Head of caudate nucleus (tissue), 42 donors: ENCODE measurements around the gene TRIM61.
"Not testable (repeated sequence)": the region's sequence is repeated elsewhere in the genome, so short reads cannot be mapped to it uniquely, and the experiment has no call there.

Source experiments
- DNase-seq, 42 donors: peaks; one replicate each; pipeline versions ENCODE4 v3.0.0 to v3.0.0-alpha.2; 2020 to 2021; ENCODE audit warnings: mixed read lengths in 7 of 42
- intact Hi-C: fragments of 100-400 bp; cut with DNase I; formaldehyde crosslinking; loops from one replicate; pipeline ENCODE4 v1.15.0; 2022

The TRIM61 gene

DNA sequence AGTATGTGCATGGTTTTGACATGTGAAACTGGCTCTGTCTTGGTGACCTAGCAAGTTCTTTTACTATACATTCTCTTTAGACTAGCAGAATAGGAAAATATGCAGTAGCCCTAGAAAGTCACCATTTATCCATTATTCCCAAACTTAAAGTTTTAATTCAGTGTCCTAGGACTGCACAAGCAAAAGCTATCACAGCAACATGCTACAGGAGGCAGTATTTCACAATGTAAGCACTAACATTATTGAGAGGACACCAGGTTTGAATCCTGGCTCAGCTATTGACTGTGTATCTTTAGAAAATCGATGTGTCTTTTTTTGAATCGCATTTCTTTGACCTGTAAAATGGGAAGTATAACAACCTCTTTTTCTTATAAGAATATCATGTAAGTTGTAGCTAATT lies 5.5 kb downstream of the TRIM61 start:
- intact Hi-C loops: not testable (repeated sequence)

DNA sequence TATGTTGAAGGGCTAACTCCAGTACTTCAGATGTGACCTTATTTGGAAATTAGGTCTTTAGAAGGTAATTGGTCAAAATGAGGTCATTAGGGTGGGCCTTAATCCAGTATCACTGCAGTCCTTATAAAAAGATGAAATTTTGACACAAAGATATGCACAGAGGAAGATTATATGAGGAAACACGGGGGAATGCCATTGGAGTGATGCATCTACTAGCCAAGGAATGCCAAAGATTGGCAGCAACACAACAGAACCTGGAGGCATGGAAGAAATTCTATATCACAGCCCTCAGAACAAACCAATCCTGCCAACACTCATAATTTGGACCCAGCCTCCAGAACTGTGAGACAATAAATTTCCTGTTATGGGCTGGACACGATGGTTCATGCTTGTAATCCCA lies 17.6 kb downstream of the TRIM61 start:
- intact Hi-C loops: no loop called here
- peak in 1 of 42 donors; percentile 27 for DNase-seq

More for the DNA sequence above, 5.5 kb downstream of the TRIM61 start:
- DNase-seq: not testable (repeated sequence)

DNA sequence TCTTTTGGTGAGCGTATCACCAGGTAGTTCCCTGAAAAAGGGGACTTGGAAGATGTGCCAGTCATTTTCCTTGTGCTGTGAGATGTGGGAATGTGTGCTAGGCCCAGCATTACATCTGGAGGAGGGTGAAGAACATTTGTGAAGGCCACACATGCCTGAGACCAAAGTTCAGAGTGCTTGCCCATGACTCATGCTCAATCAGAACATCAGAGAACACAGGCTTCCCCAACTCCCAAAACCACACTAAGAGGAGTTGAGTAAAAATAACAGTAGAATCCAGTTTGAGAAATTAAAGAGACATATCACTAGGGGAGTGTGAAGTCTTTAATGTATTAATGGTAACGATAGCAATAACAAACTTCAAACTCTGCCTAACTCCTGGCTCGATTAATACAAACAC lies 18.0 kb downstream of the TRIM61 start:
- intact Hi-C loops: not testable (repeated sequence)

DNA sequence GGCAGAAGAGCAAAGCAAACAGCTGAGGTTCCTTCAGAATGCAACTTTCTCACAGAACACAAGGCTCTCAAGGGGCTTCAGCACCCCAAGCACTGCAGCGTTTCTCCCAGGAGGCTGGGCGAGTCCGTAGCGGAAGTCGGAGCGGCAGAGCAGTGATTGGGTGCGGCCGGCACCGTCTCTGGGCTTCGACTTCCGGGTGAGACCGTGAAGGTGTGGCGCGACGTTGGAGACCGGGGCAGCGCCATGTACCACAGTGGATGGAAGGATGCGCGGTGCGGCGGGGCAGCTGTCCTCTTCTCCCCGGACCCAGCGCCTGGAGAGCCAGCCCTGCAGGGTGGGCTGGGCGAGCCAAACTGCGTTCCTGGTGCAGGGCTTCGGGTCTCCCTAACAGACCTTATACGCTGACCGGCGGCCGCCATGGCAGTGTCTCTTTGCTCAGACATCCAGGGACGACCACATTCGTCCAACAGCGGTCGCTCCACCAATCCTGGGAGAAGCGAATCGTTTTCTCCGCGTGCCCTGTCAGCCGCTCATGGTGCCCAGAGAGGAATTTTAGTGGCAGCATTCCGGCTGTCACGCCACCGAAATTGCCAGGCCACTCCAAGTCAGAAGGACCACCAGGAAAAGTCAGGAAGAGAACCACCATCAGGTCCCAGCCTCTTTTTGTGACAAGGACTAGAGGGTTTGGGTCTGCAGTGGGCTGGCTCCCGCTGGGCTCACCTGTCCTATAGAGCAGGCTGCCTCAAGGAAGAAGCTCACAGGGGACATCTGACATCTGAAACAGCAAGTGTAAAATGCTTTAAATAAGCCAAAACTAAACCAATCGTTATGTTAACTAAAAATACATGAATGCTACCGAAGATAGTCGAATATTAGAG lies 20.5 kb downstream of the TRIM61 start:
- peak; percentile 75 to 97 (median 90) for DNase-seq
- intact Hi-C loops: no loop called here

More for the DNA sequence above, 18.0 kb downstream of the TRIM61 start:
- not testable (repeated sequence) for DNase-seq

DNA sequence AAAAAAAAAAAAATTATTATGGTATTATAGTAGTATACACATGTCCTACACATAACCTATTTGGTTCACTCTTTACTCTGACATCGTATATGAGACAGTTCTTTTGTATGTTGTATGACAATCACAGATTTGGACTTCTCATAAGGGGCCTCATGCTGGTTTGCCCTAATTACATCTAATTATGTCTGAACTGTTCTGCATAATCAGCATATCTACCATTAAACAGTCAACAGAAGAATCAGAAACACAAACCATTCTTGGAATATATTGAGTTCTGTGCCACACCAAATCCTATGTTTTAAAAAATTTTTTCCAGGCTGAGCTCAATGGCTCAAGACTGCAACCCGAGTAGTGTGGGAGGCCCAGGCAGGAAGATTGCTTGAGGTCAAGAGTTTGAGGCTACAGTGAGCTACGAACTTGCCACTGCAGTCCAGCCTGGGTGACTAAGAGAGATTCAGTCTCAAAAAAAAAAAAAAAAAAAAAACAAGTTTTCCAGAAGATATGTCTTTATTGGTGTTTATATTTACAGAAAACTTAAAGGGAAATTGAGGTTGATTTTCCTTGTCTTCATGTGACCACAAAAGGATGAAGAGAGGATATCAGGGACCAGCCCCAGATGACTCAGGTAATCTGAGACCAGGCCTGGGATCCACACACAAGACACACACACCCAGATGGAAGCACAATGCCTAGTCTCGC lies 22.2 kb downstream of the TRIM61 start:
- DNase-seq: peak in 1 of 42 donors; percentile 28
- intact Hi-C loops: no loop called here

DNA sequence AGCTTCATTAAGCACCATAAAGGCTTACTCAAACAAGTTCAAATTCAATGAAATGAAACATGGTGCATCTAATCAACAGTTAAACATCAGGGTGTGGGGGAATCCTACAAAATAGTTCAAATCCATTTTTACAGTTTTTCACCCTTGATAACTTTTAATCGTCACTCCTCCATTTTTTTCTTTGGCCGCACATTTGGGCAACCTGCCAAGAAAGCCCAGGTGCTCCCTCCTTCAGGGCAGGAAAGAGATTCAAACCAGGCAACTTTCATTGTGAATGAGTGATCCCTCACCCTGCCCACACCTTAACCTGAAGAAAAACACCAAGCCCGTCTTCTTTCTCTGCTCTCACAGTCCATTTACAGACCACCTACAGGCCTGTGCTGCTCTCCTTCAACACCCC lies 24.9 kb downstream of the TRIM61 start:
- DNase-seq: no peak
- intact Hi-C loops: no loop called here

DNA sequence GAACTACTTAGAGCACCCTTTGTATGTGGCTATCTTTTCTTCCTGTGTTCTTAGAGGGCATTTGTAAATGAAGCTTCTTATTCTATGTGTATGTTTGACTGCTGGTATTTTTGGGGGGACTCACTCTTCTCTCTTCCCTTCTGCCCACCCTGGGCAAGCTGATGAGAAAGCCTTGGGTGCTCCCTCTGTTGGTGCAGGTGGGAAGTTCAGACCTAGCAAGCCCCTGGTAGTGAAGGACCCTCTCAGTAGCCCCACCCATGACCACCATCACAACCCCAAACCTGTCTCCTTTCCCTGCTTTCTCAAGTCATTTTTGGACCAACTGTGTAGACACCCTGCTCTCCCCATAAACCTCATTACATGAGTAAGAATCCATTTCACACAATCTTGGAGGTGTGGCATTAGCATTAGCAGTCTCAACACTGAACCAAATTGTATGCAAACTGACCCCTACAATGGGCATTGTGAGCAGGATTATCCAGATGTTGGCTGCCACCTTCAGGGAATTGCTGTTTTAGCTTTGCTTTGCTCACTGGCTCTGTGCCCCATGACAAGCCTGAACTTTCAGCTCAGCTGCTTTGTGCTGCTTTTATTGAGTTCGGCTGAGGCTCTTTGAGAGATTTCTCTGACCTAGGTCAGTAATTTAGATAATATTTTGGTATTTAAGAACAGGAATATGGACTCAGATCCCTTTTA lies 27.9 kb downstream of the TRIM61 start:
- intact Hi-C loops: no loop called here

DNA sequence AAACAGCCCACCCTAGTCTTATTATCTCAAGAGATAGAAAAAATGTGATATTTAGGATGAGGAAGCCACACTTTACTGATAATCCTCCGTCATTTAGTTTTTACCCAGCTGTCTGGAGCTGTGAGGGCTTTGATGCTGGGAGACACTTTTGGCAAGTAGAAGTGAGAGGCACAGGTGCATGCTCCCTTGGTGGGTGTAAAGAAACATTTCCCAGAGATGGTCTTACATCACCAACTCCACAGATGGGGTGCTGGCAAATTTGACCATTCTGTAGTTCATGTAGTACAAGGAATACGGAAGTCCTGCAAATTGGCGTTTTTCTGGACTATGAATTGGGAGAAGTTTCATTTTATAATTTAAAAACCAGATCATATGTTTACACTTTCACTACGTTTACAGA lies 28.5 kb downstream of the TRIM61 start:
- DNase-seq: no peak
- intact Hi-C loops: no loop called here

More for the DNA sequence above, 27.9 kb downstream of the TRIM61 start:
- DNase-seq: peak in 4 of 42 donors; percentile 15 to 27 (median 19)

DNA sequence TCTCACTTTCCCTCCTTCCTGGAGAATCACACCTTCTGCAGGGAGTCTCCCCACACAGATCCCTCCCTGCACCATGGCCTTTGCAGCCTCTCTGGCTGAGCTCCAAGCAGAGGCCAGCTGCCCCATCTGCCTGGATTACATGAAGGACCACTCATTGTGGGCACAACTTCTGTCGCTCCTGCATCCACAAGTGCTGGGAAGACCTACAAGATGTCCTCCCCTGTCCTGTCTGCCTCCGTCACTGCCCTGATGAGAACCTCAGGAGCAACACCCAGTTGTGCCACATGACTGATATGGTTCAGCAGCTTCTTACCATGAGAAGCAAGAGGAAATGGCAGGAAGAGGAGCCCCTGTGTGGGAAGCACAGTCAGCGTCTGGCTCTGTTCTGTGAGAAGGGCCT lies 29.5 kb downstream of the TRIM61 start:
- intact Hi-C loops, DNase-seq: not testable (repeated sequence)

DNA sequence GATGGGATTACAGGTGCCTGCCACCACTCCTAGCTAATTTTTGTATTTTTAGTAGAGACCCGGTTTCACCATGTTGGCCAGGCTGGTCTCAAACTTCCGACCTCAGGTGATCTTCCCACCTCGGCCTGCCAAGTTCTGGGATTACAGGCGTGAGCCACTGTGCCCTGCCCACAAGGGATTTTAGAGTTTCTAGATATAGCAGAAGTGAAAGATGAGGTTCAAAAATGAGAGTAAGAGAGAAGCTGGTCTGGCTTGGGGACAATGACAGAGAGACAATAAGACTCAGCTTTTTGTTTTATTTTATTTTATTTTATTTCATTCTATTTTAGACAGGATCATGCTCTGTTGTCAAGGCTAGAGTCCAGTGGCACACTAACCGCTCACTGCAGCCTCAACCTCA lies 30.6 kb downstream of the TRIM61 start:
- intact Hi-C loops: no loop called here
- DNase-seq: no peak

DNA sequence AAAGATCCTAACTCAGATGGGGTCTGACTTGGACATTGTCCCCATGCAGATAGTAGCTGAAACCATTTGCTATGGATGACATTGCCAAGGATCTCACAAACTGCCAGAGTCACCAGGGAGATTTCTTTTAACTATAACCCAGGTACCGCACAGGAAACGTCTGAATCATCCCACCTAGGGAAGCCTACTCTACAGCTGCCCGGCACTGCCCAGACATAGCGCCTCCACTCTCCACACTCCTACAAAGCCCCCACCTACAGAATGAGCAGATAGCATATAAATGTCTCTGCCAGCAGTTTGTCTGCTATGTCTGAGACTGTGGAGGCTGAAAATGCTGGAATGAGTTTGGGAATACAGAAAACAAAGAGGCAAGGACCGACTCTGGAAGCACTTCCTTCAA lies 32.3 kb downstream of the TRIM61 start:
- intact Hi-C loops: no loop called here
- DNase-seq: no peak

DNA sequence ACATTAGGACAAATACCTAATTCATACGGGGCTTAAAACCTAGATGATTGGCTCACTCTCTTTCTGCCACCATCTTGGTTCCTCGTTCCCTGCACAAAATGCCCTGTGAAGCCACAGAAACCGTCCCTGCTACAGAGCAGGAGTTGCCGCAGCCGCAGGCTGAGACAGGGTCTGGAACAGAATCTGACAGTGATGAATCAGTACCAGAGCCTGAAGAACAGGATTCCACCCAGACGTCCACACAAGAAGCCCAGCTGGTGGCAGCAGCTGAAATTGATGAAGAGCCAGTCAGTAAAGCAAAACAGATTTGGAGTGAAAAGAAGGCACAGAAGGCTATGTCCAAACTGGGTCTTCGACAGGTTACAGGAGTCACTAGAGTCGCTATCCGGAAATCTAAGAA lies 34.3 kb downstream of the TRIM61 start:
- intact Hi-C loops: no loop called here
- DNase-seq: no peak

DNA sequence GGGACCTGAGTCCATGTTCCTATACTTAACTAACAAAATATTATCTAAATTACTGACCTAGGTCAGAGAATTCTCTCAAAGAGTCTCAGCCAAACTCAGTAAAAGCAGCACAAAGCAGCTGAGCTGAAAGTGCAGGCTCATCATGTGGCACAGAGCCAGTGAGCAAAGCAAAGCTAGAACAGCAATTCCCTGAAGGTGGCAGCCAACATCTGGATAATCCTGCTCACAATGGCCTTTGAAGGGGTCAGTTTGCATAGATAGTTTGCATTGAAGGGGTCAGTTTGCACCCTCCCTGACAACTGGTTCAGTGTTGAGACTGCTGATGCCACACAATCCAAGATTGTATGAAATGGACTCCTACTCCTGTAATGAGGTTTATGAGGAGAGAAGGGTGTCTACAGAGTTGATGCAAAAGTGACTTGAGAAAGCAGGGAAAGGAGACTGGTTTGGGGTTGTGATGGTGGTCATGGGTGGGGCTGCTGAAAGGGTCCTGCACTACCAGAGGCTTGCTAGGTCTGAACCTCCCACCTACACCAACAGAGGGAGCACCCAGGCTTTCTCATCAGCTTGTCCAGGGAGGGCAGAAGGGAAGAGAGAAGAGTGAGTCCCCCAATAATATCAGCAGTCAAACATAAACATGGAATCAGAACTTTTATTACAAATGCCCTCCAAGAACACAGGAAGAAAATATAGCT lies 39.7 kb downstream of the TRIM61 start:
- peak in 40 of 42 donors; percentile 4 to 84 (median 60) for DNase-seq
- intact Hi-C loops: no loop called here

DNA sequence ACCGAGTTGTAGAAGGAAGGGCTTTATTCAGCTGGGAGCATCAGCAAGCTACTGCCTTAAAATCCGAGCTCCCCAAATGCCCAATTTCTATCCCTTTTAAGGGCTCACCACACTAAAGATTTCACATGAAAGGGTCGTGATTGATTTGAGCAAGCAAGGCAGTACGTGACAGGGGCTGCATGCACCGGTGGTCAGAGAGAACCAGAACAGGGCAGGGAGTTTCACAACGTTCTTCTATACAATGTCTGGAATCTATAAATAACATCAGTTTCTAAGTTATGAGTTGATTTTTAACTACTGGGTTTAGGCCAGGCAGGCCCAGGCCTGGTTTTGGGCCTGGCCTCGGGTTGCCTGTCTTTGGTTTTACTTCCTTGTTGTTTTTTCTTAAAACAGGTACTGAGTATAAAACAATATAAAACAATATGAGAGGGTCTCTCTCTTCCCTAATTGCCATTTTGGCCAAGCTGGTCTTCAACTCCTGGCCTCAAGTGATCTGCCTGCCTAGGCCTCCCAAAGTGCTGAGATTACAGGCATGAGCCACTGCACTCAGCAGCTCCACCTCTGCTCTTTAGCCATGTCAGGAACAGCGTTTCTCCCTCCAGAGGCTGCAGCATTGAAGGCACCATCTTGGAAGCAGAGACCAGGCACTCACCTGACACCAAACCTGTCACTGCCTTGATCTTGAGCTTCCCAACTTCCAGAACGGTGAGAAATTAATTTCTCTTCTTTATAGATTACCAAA lies 41.4 kb downstream of the TRIM61 start:
- intact Hi-C loops, DNase-seq: not testable (repeated sequence)

DNA sequence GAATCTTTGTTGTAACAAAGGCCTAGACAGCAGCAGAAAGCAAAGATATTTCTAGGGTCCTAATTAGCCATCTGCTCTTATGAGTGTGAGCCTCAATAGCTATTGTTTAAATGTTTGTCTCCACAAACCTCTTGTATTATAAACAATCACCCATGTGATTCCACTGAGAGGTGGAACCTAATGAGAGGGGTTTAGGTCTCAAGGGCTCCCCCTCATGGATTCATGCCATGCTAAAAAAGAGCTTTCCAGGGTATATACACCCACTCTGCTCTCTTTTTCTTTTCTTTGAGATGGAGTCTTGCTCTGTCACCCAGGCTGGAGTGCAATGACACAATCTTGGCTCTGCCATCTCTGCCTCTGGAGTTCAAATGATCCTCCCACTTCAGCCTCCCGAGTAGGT lies 42.1 kb downstream of the TRIM61 start:
- intact Hi-C loops: no loop called here
- no peak for DNase-seq

DNA sequence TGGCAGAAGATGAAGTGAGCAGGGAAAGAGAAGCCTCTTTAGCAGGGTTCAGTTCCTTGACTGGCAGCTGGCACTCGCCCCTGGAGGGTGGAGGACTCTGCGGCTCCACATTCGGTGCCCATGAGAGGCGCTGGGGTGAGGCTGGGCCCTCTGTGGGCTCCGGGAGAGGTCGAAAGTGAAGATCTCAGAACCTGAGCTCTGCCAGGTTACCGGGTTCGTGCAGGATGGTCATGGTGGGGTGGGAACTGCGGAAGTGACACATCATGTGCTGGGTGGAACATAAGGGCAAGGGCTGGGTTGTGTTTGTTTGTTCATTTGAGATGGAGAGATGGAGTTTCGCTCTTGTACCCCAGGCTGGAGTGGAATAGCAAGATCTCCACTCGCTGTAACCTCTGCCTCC lies 44.2 kb downstream of the TRIM61 start:
- no peak for DNase-seq
- intact Hi-C loops: no loop called here

DNA sequence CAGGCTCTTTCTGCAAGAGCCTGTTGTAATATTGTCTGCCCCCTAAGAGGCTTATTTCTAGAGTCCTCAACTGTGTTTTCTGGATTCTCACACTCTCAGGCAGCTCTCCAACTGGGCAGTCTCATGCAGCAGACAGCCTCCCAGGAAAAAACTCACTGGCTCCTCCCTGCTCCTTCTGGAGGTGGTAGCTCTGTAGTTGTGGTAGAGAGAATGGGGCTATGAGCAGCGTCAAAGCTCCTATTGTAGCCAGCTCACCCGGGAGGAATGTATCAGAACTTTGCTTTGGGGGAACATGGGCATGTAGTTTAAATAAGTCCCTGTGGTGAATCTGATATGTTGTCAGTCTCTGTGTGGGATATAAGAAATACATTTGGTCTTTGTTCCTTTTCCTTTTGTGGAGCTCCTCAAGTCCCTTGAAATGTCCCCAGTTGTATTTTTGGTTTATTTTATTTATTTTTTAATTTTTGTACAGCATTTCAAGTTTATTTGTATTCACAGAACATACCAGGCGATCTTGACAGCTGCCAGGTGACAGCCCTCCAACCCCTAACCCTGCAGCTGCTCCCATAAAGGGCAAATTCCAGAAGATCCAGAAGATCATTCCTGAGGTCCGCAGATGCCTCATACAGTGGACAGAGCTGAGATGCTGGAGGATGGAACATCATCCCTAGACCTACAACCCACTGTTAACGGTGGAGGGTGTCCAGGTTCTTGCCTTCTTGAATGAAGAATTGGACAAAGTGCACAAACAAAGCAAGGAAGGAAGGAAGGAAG lies 45.7 kb downstream of the TRIM61 start:
- intact Hi-C loops: no loop called here

DNA sequence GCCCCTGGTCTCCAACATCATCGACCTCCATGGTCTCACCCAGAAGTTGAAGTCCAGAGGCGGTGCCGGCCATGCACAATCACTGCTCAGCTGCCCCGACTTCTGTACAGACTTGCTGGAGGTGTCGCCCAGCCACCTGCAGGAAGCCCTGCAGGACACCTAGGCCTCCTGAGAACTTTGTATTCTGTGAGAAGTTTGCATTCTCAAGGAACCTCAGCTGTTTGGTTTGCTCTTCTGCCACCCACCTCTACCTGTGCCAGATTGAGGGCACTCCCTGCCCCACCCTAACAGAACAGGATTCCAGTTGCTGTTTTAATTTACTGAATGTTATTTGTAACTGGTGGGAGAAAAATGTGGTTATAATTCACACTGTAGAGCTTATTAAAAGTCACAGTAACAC lies 46.8 kb downstream of the TRIM61 start:
- intact Hi-C loops: no loop called here
- DNase-seq: no peak

More for the DNA sequence above, 45.7 kb downstream of the TRIM61 start:
- no peak for DNase-seq
